NCI-H2171 (cell line): ENCODE results near the gene CAMTA1.

Experiments
- DNase-seq: peaks from one replicate; lab custom pipeline; 2025; lab: John Stamatoyannopoulos, UW

The CAMTA1 gene

GRCh38 chr1:7576946-7577657 is 791.8 kb downstream of the CAMTA1 start:
- DNase-seq: no peak

- no peak for DNase-seq
Observed at GRCh38 chr1:7578206-7578605, 793.0 kb downstream of the CAMTA1 start.

GRCh38 chr1:7579016-7579415 is 793.8 kb downstream of the CAMTA1 start:
- no peak for DNase-seq

GRCh38 chr1:7579831-7580804 is 794.9 kb downstream of the CAMTA1 start:
- no peak for DNase-seq

- DNase-seq: no peak
Observed at GRCh38 chr1:7580923-7581753, 795.9 kb downstream of the CAMTA1 start.

GRCh38 chr1:7581754-7582459 is 796.7 kb downstream of the CAMTA1 start:
- DNase-seq: no peak

GRCh38 chr1:7582460-7582972 is 797.3 kb downstream of the CAMTA1 start:
- DNase-seq: no peak

GRCh38 chr1:7583291-7584096 is 798.2 kb downstream of the CAMTA1 start:
- no peak for DNase-seq

- no peak for DNase-seq
Observed at GRCh38 chr1:7584157-7584556, 798.9 kb downstream of the CAMTA1 start.

GRCh38 chr1:7584643-7585042 is 799.4 kb downstream of the CAMTA1 start:
- no peak for DNase-seq

- DNase-seq: no peak
Observed at GRCh38 chr1:7585216-7585907, 800.1 kb downstream of the CAMTA1 start.

- DNase-seq: no peak
Observed at GRCh38 chr1:7586031-7586941, 801.0 kb downstream of the CAMTA1 start.

GRCh38 chr1:7587108-7587772 is 802.0 kb downstream of the CAMTA1 start:
- DNase-seq: no peak

GRCh38 chr1:7587773-7588456 is 802.7 kb downstream of the CAMTA1 start:
- DNase-seq: no peak

- no peak for DNase-seq
Observed at GRCh38 chr1:7588457-7588827, 803.2 kb downstream of the CAMTA1 start.

GRCh38 chr1:7589080-7589735 is 804.0 kb downstream of the CAMTA1 start:
- DNase-seq: no peak

- DNase-seq: no peak
Observed at GRCh38 chr1:7589774-7590425, 804.6 kb downstream of the CAMTA1 start.
